Stimulated activated CD8-positive, alpha-beta memory T cell treated with anti-CD3 and anti-CD28 coated beads, Interleukin-4, amount 100 ng/mL, for 1 hour (primary cell): ENCODE results near the gene UHRF1.
"Not testable (repeated sequence)": the region's sequence is repeated elsewhere in the genome, so short reads cannot be mapped to it uniquely, and the experiment has no call there.

ENCODE experiments used
- DNase-seq, 2 donors: peaks; one replicate each; pipeline ENCODE4 v3.0.0-alpha.2; 2020; ENCODE audit warnings: low read depth in 2 of 2, low spot score in 1 of 2

UHRF1 gene

DNA sequence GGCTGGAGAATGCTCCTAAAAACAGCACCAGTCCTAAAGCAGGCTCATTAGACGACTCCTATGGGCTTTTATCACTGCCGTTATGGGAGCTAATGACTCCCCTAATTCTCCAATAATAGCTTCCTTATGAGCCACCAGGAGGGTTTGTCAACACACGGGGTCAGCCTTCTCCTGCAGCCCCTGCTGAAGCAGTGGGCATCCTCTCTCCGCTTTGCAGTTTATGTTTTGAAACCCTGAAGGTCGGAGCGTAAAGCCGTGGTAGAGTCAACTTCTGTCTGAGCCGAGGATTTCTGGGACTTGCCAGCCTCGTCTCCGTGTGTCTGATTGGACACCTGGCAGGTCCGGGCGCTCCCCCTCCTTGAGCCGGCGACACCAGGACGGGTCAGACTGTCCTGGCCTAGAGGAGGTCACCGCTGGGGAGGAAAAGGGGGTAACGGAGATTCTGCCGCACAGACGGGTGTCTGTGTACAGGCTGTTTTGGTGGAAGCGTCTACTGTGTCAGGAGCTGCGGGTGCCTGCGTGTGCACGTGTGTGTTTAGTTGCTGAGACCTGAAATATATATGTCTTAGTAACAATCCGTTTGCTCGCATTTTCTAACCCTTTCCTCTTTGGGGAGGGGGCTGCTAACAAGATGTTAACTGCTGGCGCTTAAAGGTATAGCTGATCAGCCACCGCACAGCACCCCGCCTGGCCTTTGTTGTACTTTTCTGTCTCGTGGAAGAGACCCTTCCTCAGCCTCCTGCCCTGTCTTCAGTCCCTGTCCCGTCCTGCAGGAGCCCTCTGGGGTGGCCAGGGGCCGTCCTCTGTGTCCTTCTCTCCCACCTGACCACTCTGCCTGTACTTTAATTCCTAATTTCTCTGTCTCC is 61.5 kb downstream of the UHRF1 start:
- no peak for DNase-seq

DNA sequence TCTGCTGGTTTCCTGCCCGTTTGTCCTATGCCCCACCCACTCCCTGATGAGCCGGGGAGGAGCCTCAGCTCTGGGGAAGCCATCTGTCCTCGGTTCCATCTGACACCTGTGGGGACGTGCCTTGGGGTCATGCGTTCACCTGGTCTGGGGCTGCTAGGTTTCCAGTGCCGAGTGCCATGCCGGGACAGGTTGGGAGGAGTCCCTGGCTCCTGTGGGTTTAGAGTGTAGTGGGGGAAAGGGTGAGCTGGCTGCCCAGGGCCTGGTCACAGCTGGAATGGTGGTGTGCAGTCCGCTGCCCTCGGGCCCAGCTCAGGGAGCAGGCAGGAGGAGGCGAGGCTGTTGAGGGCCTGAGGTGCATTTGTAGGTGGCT is 62.1 kb downstream of the UHRF1 start:
- DNase-seq = no peak

DNA sequence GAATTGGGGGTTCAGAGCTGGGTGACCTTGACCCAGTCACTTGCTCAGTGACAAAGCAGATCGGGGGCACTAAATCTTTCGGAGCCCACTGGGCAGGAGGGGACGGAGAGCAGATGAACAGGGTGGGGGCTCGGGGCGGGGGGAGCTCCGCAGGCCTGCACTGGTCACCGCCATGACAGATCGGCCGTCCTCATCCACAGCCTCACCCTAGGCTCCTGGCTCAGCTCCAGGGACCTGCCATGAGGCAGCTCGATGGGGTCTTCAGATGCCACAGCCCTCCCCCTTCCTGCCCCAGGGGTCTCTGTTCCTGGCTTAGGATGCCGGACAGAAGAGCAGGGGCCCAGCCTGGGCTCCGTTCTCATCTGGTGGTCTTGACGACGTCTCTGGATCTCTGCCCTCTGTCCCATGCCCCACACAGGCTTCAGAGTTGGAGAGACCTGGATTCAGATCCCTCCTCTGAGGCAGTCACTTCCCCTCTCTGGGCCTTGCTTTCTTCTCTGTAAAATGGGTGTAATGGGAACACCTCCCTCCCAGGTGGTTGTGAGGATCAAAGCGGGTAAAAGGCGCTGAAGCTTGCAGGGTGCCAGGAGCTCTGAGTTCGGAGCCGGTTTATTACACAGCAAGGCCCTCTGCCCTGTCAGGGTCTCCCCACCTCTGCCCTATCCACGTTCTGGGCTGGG is 62.7 kb downstream of the UHRF1 start:
- DNase-seq = no peak

DNA sequence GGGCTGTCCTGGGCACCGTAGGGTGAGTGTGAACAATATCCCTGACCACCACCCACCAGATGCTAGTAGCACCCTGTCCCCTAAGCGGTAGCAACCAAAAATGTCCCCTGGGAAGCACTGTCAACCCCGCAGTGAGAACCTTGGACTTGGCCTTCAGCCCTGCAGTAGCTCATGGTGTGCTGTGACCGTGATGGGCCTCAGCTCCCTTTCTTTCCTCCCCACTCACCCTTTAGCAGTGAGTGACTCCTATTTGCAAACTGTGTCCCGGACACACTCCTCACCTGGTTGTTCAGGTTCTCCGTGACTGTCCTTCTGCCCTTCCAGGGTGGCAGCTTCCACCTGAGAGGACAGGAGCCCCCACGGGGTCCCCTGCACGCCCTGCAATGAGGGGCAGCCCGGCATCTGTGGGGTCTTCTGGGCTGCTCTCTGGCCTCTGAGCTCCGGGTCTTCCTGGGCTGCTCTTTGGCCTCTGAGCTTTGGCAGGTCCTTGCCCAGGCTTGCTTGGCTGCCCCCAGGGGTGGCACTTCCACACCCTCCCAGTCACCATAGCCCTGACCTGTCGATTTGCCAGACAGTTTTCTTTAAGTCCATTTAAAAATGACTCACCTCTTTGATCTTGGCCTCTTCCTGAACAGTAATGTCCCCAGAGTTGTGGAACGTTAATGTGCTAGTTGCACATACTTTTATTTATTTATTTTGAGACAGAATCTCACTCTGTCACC is 63.4 kb downstream of the UHRF1 start:
- no peak for DNase-seq

DNA sequence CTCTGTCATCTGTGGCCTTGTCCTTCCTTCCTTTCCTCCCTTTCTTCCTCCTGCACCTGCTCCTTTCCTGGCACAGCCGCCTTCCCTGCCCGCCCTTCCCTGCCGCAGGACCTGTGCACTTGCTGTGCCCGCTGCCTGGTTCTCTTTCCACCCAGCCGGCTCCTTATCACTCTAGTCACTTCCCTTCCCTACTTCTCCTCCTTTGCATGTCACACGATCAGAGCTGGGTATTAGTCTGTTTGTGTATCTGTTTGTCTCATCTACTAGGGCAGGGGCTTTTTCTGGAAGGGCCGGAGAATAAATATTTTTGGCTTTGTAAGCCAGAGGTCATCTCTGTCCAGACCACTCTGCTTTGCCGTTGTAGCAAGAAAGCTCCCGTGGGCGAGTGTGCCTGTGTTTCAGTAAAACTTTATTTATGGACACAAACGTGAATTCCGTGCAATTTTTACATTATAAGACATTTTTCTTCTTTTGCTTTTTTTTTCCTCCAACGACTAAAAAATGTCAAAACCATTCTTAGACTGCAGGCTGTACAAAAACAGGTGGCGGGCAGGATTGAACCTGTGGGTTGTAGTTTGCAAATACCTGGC is 65.7 kb downstream of the UHRF1 start:
- DNase-seq = no peak

DNA sequence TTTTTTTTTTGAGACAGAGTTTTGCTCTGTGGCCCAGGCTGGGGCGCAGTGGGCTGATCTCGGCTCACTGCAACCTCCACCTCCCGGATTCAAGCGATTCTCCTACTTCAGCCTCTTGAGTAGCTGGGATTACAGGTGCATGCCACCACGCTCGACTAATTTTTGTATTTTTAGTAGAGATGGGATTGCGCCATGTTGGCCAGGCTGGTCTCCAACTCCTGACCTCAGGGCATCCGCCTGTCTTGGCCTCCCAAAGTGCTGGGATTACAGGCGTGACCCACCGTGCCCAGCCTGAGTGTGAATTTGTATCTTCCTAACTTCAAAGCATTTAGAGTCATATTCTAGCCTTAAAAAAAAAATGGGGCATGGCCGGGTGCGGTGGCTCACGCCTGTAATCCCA is 66.3 kb downstream of the UHRF1 start:
- DNase-seq = not testable (repeated sequence)

DNA sequence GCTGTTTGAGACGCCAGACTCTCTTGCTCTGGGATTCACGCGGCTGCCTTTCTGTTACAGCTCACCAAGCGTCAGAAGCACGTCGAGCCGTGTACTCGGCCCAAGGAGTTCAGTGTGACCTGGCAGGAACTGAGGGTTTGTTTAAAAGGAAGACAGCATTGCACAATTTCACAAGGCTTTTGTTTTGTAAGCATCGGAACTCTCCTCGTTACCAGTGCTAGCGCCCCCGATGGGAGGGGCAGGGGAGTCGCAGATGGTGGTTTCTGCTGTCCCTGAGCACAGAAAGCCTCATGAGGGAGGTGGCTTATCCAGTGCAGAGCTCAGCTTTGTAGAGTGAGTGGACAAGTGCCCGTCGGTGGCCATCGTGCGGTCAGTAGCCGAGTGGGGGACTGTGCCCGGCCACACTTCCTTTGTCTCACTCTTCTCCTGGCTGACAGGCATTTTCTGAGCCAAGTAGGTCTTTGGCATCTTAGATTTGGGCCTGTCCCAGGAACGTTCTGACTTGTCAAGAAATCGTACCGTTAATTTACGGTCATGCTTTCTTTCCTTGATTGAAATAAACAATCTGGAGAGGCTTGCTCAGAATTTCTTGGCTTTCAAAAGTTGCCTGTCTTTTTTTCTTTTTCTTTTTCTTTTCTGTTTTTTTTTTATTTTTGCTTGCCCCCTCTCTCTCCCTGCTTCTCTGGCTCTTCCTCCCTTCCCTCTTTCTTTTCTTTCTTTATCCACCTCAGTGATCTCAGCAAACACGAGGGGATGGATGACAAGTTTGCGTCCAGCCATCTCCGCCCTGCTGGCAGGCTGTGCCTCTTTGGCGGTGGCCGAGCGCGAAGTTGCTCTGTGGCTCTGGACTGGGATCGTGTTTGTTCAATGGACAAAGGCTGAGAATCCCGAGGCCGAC is 67.3 kb downstream of the UHRF1 start:
- DNase-seq = no peak

DNA sequence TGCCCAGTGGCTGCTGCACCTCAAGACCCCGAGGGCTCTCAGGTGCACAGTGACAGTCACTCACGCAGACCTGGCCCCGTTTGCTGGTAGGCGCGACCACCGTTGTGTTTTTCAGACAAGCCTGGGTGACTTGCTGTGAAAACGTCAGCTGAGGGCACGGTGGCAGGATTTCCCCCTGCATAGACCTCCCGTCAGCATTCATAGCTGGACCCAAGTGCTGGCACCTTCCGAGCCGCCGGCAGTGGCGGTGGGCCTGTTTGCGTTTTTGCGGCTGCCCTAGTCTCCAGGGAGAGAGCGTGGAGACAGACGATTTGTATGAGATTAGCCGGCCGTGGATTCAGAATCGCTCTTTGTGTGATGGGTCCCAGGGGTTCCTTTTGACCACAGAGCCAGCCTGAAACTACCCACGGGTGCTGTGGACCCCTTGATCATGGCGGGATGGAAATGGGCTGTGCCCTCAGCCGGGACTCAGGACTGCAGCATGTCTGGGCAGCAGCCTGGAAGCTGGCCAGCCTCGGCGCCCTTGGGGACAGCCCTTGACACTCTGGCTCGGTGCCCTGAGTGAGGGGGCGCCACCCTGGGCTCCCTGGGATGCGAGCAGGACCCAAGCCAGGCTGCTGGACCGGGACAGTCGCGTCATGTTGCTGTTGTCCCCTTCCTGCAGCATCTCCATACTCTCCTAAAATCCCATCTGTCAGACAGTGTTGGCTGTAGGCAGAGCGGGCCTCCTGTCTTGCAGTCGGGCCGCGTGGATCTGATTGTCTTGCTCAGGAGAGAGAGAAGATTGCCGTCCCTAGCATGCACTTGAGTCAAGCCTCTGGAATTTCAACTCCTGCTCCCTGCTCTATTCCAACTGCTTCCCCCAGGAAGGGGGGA is 68.2 kb downstream of the UHRF1 start:
- DNase-seq = no peak

DNA sequence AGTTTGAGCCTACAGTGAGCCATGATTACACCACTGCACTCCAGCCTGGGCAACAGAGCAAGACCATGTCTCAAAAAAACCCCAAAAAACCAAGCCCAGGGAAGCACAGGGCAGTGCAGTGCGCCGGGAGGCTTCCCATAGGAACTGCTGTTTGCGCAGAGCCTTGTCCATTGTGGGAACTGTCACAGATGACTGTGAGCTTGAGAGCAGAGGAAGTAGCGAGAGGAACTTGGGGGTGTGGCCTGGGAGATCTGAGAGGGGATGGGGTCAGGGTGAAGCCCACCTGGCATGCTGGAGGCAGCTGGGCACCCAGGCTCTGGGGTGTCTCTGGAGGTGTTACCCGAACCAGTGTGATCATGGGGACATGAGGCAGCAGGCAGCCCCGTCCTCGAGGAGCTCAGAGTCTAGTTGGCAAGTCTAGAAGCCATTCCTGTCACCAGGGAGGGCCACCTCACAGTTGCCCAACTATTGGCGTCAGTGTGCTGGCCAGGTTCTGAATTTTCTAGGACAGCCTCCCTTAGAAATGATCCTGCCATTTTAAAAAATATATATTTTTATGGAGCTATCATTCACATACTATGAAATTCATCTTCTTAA is 70.0 kb downstream of the UHRF1 start:
- DNase-seq = no peak

DNA sequence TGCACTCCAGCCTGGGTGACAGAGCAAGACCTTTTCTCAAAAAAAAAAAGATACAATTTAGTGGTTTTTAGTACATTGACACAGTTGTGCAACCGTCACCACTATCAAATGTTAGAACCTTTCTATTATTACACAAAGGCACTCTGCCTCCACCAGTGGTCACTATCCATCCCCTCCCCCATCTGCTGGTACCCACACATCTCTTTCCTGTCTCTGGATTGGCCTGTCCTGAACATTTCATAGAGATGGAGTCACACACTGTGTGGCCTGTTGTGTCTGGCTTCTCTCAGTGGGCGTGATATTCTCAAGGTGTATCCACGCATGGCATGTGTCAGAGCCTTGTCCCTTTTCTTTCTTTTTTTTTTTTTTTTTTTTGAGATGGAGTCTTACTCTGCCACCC is 70.8 kb downstream of the UHRF1 start:
- no peak for DNase-seq

DNA sequence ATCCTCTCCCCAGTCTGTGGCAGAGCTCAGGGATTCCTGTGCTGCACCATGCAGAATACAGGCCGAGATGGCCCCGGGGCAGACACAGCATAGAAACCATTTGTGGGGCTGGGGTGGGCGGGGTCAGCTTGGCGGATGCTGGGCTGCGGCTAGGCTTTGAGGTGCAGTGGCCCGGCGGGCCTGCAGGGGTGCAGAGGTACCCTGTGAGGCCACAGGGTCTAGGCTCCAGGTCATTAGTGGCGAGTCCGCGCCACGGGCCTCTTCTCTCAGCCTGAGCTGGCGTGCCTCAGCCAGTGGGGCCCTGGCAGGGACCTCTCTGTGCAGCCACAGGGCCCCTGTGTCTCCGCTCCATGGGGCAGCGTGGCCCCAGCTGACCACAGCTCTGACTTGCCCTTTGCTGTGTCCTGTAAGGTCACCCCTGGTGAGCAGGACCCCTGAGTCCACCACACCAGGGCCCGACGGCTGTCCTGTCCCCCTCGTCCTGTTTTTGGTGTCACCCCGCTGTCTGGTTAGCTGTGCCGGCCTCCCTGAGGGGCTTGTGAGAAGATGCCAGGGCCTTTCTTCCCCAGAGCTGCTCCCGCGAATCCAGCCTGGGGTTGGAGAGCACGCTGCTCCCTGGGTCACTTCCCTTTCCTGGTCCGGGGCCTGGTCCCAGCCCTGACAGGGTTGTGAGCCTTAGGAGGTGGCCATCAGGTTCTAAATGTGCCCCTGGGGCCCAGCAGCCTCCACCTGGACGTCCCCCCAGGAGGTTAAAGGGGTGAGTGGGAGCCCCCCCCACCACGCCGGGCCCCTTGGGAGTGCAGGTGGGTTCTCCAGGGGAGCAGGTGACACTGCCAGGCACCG is 71.8 kb downstream of the UHRF1 start:
- DNase-seq = no peak

DNA sequence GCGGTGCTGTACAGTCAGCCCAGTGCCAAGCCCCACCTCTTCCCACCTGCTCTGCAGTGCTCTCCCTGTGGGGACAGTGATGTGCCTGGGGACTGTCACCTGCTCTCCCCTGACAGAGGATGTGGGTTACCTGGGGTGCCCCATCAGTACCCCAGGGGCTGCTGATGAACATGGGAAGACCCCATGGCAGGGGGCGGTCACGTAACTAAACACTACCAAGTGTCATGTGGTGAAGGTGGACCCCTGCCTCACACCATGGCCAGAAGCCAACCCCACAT is 72.3 kb downstream of the UHRF1 start:
- no peak for DNase-seq

DNA sequence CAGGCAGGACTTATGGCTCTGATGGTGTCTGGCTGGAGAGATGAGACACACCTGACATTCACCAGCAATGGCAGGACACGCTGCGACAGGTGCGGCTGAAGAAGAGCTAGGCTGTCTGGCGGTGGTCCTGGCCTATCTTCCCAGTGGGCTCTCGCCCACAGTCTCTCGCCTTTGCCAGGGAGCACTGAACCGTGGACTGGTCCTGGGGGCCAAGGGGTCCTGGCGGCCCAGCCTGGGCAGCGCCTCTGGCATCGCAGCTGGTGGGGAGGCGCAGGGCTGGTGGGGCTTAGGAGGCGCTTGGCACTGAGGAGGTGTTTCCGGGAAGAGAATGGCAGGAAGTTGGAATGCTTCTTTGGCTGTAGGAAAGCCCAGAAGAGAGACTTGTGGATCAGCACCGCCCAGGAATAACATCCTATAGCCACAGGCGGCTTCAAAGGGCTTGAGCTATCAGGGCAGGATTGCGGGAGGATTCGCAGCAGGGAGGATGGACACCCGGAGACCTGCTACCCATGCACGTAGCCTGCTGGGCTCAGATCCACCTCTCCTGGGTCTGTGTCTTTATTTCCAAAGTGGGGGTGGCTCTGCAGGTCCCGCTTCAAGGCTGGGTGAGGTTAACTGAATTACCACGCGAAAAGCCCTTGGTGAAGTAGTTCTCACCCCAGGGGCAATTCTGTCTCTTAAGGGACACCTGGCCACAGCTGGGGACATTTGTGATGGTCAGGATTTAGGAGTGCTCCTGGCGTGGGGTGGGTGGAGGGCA is 74.2 kb downstream of the UHRF1 start:
- DNase-seq = no peak

DNA sequence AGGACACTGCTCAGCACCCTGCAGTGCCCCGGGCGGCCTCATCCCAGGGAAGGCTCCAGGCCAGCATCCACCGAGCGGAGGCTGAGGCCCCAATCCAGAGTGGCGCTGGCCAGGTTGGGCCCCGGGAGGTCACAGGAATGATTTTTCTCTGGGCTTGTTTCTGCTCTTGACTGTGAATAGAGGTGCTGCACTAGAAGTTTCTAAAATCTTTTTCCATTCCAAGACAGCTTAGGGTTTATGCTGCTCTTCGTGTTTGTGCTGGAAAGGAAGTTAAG is 74.7 kb downstream of the UHRF1 start:
- no peak for DNase-seq

DNA sequence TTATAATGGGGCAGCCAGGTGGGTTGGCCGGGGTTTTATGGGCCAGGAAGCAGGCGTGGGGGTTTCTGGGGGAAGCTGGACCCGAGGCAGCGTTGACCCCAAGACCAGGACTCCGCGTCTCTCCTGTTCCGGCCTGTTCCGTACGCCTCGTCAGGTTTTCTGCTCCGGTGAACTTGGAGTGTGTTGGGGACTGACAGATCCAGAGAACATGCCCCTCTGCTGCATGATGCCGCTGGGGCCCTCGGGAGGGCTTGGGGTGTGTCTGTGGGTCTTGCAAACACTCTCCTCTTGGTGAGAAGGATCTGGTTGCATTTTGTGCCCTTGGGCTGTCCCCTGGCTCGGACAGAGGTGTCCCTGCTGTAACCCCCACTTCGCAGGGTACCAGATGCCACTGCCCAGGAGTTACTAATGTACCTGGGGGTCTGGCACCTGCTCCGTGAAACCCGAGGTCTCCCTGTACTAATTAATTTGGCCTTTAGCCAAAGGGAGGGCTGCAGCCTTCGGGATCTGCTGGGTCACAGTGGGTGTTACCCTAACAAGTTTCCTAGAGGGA is 75.2 kb downstream of the UHRF1 start:
- no peak for DNase-seq

DNA sequence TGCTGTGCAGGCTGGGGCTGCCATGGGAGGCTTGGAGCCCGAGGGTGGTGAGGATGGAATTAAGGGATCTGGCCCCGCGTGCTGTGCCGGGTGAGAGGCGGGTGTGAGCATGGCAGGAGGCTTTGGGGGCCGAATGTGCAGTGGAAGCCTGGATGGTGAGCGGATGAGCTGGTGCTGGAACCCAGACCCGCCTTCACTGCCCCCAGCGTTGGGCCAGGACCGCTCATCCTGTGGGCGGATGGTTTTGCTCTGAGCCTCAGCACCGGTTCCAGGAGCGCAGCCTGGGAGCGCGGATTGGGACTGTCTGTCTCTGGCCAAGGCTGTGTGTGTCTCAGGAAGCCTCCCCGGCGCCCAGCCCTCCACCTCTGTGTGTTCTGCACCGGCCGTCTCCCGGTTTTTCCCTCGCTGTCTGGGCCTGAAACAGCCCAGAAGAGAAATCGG is 76.3 kb downstream of the UHRF1 start:
- no peak for DNase-seq

DNA sequence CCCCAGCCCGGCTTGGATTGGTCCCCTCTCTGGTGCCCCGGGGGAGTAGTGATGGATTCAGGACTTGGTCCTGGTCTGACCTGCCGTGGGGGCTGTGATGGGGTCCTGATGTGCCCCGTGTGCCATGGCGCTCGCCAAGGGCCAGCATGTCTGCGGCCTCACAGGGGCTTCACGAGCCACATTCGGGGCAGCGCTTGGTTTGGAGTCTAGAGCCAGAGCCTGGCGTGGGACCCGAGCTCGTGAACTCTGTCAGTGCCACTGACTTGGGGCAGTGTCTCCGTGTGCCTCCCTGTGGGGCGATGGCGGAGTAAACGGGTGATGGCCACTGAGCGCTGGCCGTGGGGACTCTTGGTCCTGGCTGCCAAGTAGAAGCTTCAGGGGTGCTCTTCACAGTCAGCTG is 76.8 kb downstream of the UHRF1 start:
- no peak for DNase-seq

DNA sequence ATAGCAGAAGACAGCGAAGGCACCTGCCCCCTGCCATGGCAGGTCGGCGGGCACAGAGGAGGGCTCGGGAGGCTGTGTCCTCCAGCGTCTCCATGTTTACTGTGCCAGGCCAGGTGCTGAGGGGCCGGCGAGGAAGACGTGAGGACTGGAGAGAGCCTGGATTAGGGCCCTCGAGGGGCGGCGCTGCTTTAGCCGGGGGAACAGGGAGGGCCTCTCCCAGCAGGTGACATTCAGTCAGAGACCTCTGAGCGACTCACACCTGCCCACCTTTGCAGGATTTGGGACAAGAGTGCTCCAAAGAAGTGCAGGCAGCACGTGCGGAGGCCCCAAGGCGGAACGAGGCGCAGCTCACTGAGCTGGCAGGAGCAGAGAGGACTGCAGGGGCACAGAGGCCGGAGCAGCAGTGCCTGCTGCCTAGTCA is 77.2 kb downstream of the UHRF1 start:
- no peak for DNase-seq
